ENCODE results near the gene NEMF.

GRCh38 chr14:49745191-49745590 is 107.4 kb downstream of the NEMF start:
- TF ChIP-seq SUZ12 (IDR thresholded peaks at IDR 0.05; ENCODE audit: extremely low read depth, insufficient read depth, insufficient read length): no peak
- TF ChIP-seq YY1 (IDR thresholded peaks at IDR 0.05; ENCODE audit: insufficient read depth, insufficient read length): no peak

Measured in NT2/D1 (cell line).